Stimulated activated CD4-positive, alpha-beta T cell treated with anti-CD3 and anti-CD28 coated beads, TNF-alpha, amount 100 ng/mL, for 4 hours (primary cell): ENCODE data around the gene FIZ1.
"Not testable (repeated sequence)": the region's sequence is repeated elsewhere in the genome, so short reads cannot be mapped to it uniquely, and the experiment has no call there.

Experiments used
- DNase-seq, 3 experiments: peaks; one replicate each; pipeline ENCODE4 v3.0.0-alpha.2; 2020; ENCODE audit warnings: low read depth in 3 of 3

Gene FIZ1

GRCh38 chr19:55594996-55595545, 4.2 kb downstream of the FIZ1 start:
- no peak for DNase-seq

- DNase-seq = no peak
Observed at GRCh38 chr19:55593096-55593772, 6.1 kb downstream of the FIZ1 start.

GRCh38 chr19:55592391-55593090, 6.8 kb downstream of the FIZ1 start:
- no peak for DNase-seq

GRCh38 chr19:55591555-55591954, 7.8 kb downstream of the FIZ1 start:
- DNase-seq = no peak

GRCh38 chr19:55590617-55591016, 8.7 kb downstream of the FIZ1 start:
- no peak for DNase-seq

- DNase-seq = no peak
Observed at GRCh38 chr19:55590109-55590508, 9.2 kb downstream of the FIZ1 start.

- no peak for DNase-seq
Observed at GRCh38 chr19:55588738-55589137, 10.6 kb downstream of the FIZ1 start.

GRCh38 chr19:55586976-55587668, 12.2 kb downstream of the FIZ1 start:
- DNase-seq = peak; percentile 81 to 85 (median 84)

- DNase-seq = peak in 1 of 3 experiments; percentile 40
Observed at GRCh38 chr19:55585658-55586339, 13.5 kb downstream of the FIZ1 start.

- no peak for DNase-seq
Observed at GRCh38 chr19:55584871-55585270, 14.4 kb downstream of the FIZ1 start.

GRCh38 chr19:55583897-55584296, 15.4 kb downstream of the FIZ1 start:
- not testable (repeated sequence) for DNase-seq

- not testable (repeated sequence) for DNase-seq
Observed at GRCh38 chr19:55582284-55582683, 17.0 kb downstream of the FIZ1 start.

- DNase-seq = no peak
Observed at GRCh38 chr19:55581823-55582223, 17.5 kb downstream of the FIZ1 start.

- no peak for DNase-seq
Observed at GRCh38 chr19:55581145-55581822, 18.0 kb downstream of the FIZ1 start.

GRCh38 chr19:55580628-55581144, 18.6 kb downstream of the FIZ1 start, which contains the start of gene ZNF579:
Gene ZNF579 (minus strand): TSS chr19:55580848. CDS start chr19:55579639, 1,209 bp downstream.
- peak; percentile 54 to 66 (median 62) for DNase-seq

GRCh38 chr19:55579766-55580621, 19.3 kb downstream of the FIZ1 start:
- no peak for DNase-seq

GRCh38 chr19:55578761-55579747, 20.3 kb downstream of the FIZ1 start:
- no peak for DNase-seq

- no peak for DNase-seq
Observed at GRCh38 chr19:55578031-55578760, 21.1 kb downstream of the FIZ1 start.
